ENCODE measurements around the gene LENG1. TPM values are rescaled to one million over a fixed set of nuclear protein-coding genes. Genes with fewer than 3 reads are reported as not detected.

The LENG1 gene
- total RNA-seq, 1 experiment from 2014 or later = 7.6 TPM

DNA sequence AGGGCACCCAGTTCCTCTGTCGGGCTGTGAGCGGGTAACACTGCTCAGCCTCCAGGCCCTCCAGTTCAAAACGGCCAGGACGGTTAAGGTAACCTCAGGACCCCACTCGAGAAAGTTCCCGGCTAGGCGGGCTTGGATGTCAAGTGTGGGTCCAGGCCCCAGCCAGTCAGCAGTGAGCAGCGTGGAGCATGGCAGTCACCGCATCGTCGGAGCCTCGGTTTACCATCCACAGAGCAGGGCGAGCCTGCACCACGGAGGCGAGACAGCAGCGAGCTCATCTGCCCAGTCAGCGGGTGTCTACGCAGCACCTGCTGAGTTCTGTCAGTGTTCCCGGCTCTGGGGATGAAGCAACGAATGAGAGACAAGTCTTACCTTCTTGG lies 29.9 kb downstream of the LENG1 start:
- CTCF ChIA-PET = no interaction called here

More for the DNA sequence above, 29.9 kb downstream of the LENG1 start:
- ChIA-PET POLR2A (no interaction called here), RAD21 (ENCODE audit: low non-redundant PET in 1 of 2, low total read pairs in 2 of 2, uncharacterized antibody in 2 of 2, unreplicated experiment in 2 of 2) (no interaction called here)
- TF ChIP-seq ZFX (IDR thresholded peaks at IDR 0.05) (no peak), POLR2A (IDR thresholded peaks at IDR 0.05; ENCODE audit: borderline replicate concordance, extremely low read depth, insufficient read depth, insufficient read length) (no peak), TCF7L2 (IDR thresholded peaks at IDR 0.05; ENCODE audit: borderline replicate concordance, extremely low read depth, insufficient read depth, insufficient read length) (no peak), ZNF274 (IDR thresholded peaks at IDR 0.05; ENCODE audit: low read depth, low read length) (no peak), YY1 (IDR thresholded peaks at IDR 0.05; ENCODE audit: extremely low read depth, insufficient replicate concordance, low read depth, low read length) (no peak), CEBPB (IDR thresholded peaks at IDR 0.05; ENCODE audit: low read depth) (no peak), EZH2 (IDR thresholded peaks at IDR 0.05) (no peak), EGR1 (IDR thresholded peaks at IDR 0.05; ENCODE audit: low read depth) (no peak), JUND (IDR thresholded peaks at IDR 0.05) (no peak), CBX3 (IDR thresholded peaks at IDR 0.05; ENCODE audit: low read depth) (no peak), SIN3A (IDR thresholded peaks at IDR 0.05; ENCODE audit: low read depth) (no peak), FOSL1 (IDR thresholded peaks at IDR 0.05; ENCODE audit: low read depth) (no peak)
- TF ChIP-seq, protein P1, sequence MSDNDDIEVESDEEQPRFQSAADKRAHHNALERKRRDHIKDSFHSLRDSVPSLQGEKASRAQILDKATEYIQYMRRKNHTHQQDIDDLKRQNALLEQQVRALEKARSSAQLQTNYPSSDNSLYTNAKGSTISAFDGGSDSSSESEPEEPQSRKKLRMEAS (IDR thresholded peaks at IDR 0.05) = no peak
- TF ChIP-seq, protein P2, sequence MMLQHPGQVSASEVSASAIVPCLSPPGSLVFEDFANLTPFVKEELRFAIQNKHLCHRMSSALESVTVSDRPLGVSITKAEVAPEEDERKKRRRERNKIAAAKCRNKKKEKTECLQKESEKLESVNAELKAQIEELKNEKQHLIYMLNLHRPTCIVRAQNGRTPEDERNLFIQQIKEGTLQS (IDR thresholded peaks at IDR 0.05) = no peak
- TF ChIP-seq, protein P3, sequence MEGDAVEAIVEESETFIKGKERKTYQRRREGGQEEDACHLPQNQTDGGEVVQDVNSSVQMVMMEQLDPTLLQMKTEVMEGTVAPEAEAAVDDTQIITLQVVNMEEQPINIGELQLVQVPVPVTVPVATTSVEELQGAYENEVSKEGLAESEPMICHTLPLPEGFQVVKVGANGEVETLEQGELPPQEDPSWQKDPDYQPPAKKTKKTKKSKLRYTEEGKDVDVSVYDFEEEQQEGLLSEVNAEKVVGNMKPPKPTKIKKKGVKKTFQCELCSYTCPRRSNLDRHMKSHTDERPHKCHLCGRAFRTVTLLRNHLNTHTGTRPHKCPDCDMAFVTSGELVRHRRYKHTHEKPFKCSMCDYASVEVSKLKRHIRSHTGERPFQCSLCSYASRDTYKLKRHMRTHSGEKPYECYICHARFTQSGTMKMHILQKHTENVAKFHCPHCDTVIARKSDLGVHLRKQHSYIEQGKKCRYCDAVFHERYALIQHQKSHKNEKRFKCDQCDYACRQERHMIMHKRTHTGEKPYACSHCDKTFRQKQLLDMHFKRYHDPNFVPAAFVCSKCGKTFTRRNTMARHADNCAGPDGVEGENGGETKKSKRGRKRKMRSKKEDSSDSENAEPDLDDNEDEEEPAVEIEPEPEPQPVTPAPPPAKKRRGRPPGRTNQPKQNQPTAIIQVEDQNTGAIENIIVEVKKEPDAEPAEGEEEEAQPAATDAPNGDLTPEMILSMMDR (IDR thresholded peaks at IDR 0.05 in 2 of 3, conservative IDR thresholded peaks at IDR 0.05 in 1 of 3; ENCODE audit: borderline replicate concordance in 1 of 3, insufficient read depth in 1 of 3, low read depth in 2 of 3, low read length in 2 of 3) = no peak
- TF ChIP-seq, protein P4, sequence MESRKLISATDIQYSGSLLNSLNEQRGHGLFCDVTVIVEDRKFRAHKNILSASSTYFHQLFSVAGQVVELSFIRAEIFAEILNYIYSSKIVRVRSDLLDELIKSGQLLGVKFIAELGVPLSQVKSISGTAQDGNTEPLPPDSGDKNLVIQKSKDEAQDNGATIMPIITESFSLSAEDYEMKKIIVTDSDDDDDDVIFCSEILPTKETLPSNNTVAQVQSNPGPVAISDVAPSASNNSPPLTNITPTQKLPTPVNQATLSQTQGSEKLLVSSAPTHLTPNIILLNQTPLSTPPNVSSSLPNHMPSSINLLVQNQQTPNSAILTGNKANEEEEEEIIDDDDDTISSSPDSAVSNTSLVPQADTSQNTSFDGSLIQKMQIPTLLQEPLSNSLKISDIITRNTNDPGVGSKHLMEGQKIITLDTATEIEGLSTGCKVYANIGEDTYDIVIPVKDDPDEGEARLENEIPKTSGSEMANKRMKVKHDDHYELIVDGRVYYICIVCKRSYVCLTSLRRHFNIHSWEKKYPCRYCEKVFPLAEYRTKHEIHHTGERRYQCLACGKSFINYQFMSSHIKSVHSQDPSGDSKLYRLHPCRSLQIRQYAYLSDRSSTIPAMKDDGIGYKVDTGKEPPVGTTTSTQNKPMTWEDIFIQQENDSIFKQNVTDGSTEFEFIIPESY (IDR thresholded peaks at IDR 0.05; ENCODE audit: extremely low read depth, insufficient replicate concordance, low read length) = no peak
- Histone ChIP-seq H3K79me2 (ENCODE audit: insufficient read depth, low read length) (no peaks in the 10 kb centered on the region), H3K27ac (ENCODE audit: low read depth, low read length) (no peak overlapping the region), H3K9me3 (ENCODE audit: control insufficient read depth in 1 of 2, insufficient read depth in 1 of 2, low read depth in 1 of 2, low read length in 2 of 2) (no peaks in the 10 kb centered on the region), H3K9ac (ENCODE audit: low read length) (no peak overlapping the region), H3K9me2 (ENCODE audit: insufficient read depth) (no peaks in the 10 kb centered on the region), H4K20me1 (ENCODE audit: insufficient read depth) (no peaks in the 10 kb centered on the region), H3K4me2 (ENCODE audit: low read length) (no peak overlapping the region), H3K36me3 (ENCODE audit: control insufficient read depth in 1 of 2, insufficient read depth in 2 of 2, low read length in 2 of 2) (peaks cover 22 to 31% of the 10 kb centered on the region in 2 experiments; a peak in 3 of 4 replicates), H3K4me1 (ENCODE audit: control insufficient read depth in 1 of 2, insufficient read depth in 2 of 2, low read length in 2 of 2) (peaks cover 5 to 6% of the 10 kb centered on the region in 2 experiments; a peak in 2 of 4 replicates), H2AFZ (ENCODE audit: low read depth, low read length, poor library complexity, severe bottlenecking) (no peak overlapping the region), H3K27me3 (ENCODE audit: insufficient read depth, low read length) (no peaks in the 10 kb centered on the region), H3K4me3 (replicated peaks in 1 of 2; ENCODE audit: low read depth in 1 of 2, low read length in 2 of 2) (no peak overlapping the region)
- intact Hi-C loops (cut with micrococcal nuclease) = no loop called here
- no TSS peak for BruUV-seq (replicated peaks)
- ATAC-seq = no peak
- no peak for DNase-seq (ENCODE audit: low read depth, low spot score)

All from HCT116 (cell line).